ENCODE data around the gene SCARF2.

The SCARF2 gene

GRCh38 chr22:20384865-20385264 is 52.8 kb downstream of the SCARF2 start:
- Histone ChIP-seq H3K4me3 (ENCODE audit: low read depth, low read length) (no peak overlapping the region), H3K9me3 (ENCODE audit: control insufficient read depth, insufficient read depth, low read depth, low read length) (no peaks in the 10 kb centered on the region), H3K36me3 (ENCODE audit: control insufficient read depth in 2 of 2, insufficient read depth in 1 of 2, low read length in 2 of 2) (no peaks in the 10 kb centered on the region), H3K4me1 (ENCODE audit: control insufficient read depth, insufficient read depth, low read length) (no peaks in the 10 kb centered on the region), H3K27ac (ENCODE audit: extremely low read depth, low read depth, low read length) (no peak overlapping the region)
- CTCF ChIA-PET: no interaction called here
- POLR2A ChIA-PET: interaction anchor here (1.5 kb wide), 1 partner anchor 9 kb away, joined by 3 read pairs; the partner anchor contains the start of gene ZNF74
- TF ChIP-seq ZBTB17 (tag by site-specific recombination; IDR thresholded peaks at IDR 0.05) (no peak), BCL11B (tag by site-specific recombination; IDR thresholded peaks at IDR 0.05; ENCODE audit: low read depth) (no peak), ZBTB6 (tag by site-specific recombination; IDR thresholded peaks at IDR 0.05) (no peak), ZNF121 (tag by site-specific recombination; IDR thresholded peaks at IDR 0.05) (no peak), MEIS1 (CRISPR knock-in tag; IDR thresholded peaks at IDR 0.05; ENCODE audit: borderline replicate concordance) (no peak), ZSCAN5A (tag by site-specific recombination; IDR thresholded peaks at IDR 0.05) (no peak), PRDM1 (tag by site-specific recombination; IDR thresholded peaks at IDR 0.05) (no peak), GLIS1 (tag by site-specific recombination; IDR thresholded peaks at IDR 0.05) (no peak), ZNF133 (tag by site-specific recombination; IDR thresholded peaks at IDR 0.05) (no peak), ZNF354C (tag by site-specific recombination; IDR thresholded peaks at IDR 0.05; ENCODE audit: borderline replicate concordance, low read depth) (no peak), ZNF623 (tag by site-specific recombination; IDR thresholded peaks at IDR 0.05) (no peak), ZNF596 (tag by site-specific recombination; IDR thresholded peaks at IDR 0.05) (no peak), ZNF280D (tag by site-specific recombination; IDR thresholded peaks at IDR 0.05) (no peak), HOXC10 (CRISPR knock-in tag; IDR thresholded peaks at IDR 0.05) (no peak), ZNF639 (tag by site-specific recombination; IDR thresholded peaks at IDR 0.05) (no peak), ZNF174 (tag by site-specific recombination; IDR thresholded peaks at IDR 0.05) (no peak), ZNF785 (tag by site-specific recombination; IDR thresholded peaks at IDR 0.05) (no peak), ZNF433 (tag by site-specific recombination; IDR thresholded peaks at IDR 0.05; ENCODE audit: low read depth) (no peak)

GRCh38 chr22:20384171-20384570 is 53.5 kb downstream of the SCARF2 start:
- CTCF ChIA-PET: interaction anchor here (0.6 to 1.4 kb wide), 2 partner anchors 34 to 85 kb away, joined by 3 to 6 read pairs; no protein-coding TSS in a partner anchor
- Histone ChIP-seq H3K4me1 (ENCODE audit: control insufficient read depth, insufficient read depth, low read length) (no peaks in the 10 kb centered on the region), H3K36me3 (ENCODE audit: control insufficient read depth in 2 of 2, insufficient read depth in 1 of 2, low read length in 2 of 2) (no peaks in the 10 kb centered on the region), H3K27ac (ENCODE audit: extremely low read depth, low read depth, low read length) (no peak overlapping the region), H3K4me3 (ENCODE audit: low read depth, low read length) (no peak overlapping the region), H3K9me3 (ENCODE audit: control insufficient read depth, insufficient read depth, low read depth, low read length) (no peaks in the 10 kb centered on the region)
- no peak for TF ChIP-seq ZNF768 (tag by site-specific recombination; IDR thresholded peaks at IDR 0.05)
- TF ChIP-seq HOXC10 (CRISPR knock-in tag; IDR thresholded peaks at IDR 0.05): no peak
- no peak for TF ChIP-seq ZNF585B (tag by site-specific recombination; IDR thresholded peaks at IDR 0.05)
- no peak for TF ChIP-seq ZNF843 (tag by site-specific recombination; IDR thresholded peaks at IDR 0.05)
- POLR2A ChIA-PET: interaction anchor here (1.5 kb wide), 1 partner anchor 10 kb away, joined by 3 read pairs; the partner anchor contains the start of gene ZNF74

Measured in HEK293 (cell line).